ENCODE results near the gene CCDC85C. TPM values are rescaled to one million over a fixed set of nuclear protein-coding genes. Genes with fewer than 3 reads are reported as not detected.
A peak's percentile ranks its signal among the peaks of the same experiment; 100 is the strongest.

The CCDC85C gene
- total RNA-seq, 4 donors from 2014 or later, result 0.88 to 56.3 (median 13.6) TPM

DNA sequence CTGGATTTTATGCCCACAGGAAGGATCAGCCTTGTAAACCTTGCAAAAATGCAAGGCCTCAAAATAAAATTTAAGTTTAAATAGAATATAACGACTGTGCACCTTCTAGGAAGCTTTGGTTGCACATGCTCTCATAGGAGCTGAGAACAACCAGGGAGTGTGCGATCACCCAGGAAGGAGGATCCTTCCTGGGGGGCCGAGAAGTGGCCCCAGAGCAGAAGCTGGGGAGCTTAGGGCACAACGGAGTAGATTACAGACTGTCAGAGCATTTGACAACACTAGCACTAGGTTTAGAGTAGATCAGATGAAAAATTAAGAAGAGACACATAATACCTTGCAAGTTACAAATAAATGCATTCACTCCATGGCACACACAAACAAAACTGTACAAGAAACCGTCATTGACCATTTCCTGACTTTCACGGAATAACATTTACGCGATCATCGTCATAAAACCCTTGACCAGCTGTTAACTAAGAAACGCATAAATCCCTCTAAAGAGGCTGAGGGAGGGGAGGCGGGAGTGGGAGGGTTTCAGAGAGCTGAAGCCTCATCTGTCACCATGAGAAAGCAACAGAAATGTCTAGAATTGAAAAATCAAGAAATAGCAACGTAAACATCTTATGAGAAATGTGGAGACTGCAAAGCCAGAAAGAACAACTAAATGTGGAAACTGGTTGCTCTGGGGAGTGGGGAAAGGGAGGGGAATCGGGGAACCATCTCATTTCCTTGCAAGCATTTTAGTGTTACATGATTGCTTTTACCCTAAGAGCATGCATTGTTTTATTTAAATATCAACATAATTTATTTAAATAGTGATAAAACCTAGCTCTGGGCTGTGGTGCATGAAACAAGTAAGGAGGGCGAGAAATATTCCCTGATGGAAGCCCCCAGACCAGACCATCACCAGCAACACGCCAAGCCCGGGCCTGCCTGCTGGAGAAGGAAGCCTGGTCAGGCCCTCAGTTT lies 13.1 kb upstream of the CCDC85C start:
- Histone ChIP-seq H3K4me3 (no peak overlapping the region), H3K27me3 (no peaks in the 10 kb centered on the region), H3K36me3 (no peaks in the 10 kb centered on the region), H3K27ac (peak overlapping the region in 1 of 2 donors; percentile 25), H3K9me3 (no peaks in the 10 kb centered on the region), H3K4me1 (no peaks in the 10 kb centered on the region)
- DNase-seq, result no peak
- no peak for TF ChIP-seq POLR2A (IDR thresholded peaks at IDR 0.05)
- TF ChIP-seq, protein P1, sequence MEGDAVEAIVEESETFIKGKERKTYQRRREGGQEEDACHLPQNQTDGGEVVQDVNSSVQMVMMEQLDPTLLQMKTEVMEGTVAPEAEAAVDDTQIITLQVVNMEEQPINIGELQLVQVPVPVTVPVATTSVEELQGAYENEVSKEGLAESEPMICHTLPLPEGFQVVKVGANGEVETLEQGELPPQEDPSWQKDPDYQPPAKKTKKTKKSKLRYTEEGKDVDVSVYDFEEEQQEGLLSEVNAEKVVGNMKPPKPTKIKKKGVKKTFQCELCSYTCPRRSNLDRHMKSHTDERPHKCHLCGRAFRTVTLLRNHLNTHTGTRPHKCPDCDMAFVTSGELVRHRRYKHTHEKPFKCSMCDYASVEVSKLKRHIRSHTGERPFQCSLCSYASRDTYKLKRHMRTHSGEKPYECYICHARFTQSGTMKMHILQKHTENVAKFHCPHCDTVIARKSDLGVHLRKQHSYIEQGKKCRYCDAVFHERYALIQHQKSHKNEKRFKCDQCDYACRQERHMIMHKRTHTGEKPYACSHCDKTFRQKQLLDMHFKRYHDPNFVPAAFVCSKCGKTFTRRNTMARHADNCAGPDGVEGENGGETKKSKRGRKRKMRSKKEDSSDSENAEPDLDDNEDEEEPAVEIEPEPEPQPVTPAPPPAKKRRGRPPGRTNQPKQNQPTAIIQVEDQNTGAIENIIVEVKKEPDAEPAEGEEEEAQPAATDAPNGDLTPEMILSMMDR (IDR thresholded peaks at IDR 0.05), result no peak
- intact Hi-C loops (cut with DNase I; ENCODE audit: low total_unique reads), result no loop called here

DNA sequence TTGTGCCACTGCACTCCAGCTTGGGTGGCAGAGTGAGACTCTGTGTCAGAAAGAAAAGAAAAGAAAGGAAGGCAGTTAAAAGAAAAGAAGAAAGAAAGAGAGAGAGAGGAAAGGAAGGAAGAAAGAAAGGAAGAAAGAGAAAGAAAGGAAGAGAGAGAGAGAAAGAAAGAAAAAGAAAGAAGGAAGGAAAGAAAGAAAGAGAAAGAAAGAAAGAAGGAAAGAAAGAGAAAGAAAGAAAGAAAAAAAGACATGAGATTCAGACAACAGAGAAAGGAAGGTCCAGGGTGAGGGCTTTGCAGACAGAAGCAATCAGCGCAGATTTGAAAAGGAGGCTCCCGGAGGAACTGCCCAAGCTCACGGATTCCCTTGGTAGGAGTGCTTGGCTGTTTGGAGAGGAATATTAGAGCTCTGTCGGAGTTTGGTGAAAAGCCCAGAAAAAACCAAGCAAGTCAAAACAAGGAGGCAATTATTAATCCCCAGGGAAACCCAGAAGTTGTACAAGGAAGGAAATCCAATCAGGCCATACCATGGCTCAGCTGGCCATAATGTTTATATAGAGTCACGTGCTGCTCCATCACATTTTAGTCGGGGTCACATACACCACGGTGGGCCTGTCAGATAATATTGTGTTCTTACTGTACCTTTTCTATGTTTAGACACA lies 11.6 kb upstream of the CCDC85C start:
- peak overlapping the region in 1 of 2 donors; percentile 25 for H3K27ac ChIP-seq

GRCh38 chr14:99612738-99613330 lies 8.8 kb upstream of the CCDC85C start:
- no peaks in the 10 kb centered on the region for H3K9me3 ChIP-seq
- TF ChIP-seq POLR2A (IDR thresholded peaks at IDR 0.05), result no peak
- TF ChIP-seq, protein P1 (IDR thresholded peaks at IDR 0.05), result no peak
- intact Hi-C loops (cut with DNase I; ENCODE audit: low total_unique reads), result no loop called here
- H3K27ac ChIP-seq, result no peak overlapping the region
- H3K4me1 ChIP-seq, result no peaks in the 10 kb centered on the region
- no peaks in the 10 kb centered on the region for H3K27me3 ChIP-seq
- H3K36me3 ChIP-seq, result no peaks in the 10 kb centered on the region
- no peak overlapping the region for H3K4me3 ChIP-seq
- no peak for DNase-seq

More for the DNA sequence above, 11.6 kb upstream of the CCDC85C start:
- intact Hi-C loops (cut with DNase I; ENCODE audit: low total_unique reads), result no loop called here
- Histone ChIP-seq H3K36me3 (no peaks in the 10 kb centered on the region), H3K27me3 (no peaks in the 10 kb centered on the region), H3K9me3 (no peaks in the 10 kb centered on the region), H3K4me3 (no peak overlapping the region), H3K4me1 (no peaks in the 10 kb centered on the region)
- no peak for DNase-seq
- TF ChIP-seq POLR2A (IDR thresholded peaks at IDR 0.05), result no peak
- TF ChIP-seq, protein P1 (IDR thresholded peaks at IDR 0.05), result no peak

DNA sequence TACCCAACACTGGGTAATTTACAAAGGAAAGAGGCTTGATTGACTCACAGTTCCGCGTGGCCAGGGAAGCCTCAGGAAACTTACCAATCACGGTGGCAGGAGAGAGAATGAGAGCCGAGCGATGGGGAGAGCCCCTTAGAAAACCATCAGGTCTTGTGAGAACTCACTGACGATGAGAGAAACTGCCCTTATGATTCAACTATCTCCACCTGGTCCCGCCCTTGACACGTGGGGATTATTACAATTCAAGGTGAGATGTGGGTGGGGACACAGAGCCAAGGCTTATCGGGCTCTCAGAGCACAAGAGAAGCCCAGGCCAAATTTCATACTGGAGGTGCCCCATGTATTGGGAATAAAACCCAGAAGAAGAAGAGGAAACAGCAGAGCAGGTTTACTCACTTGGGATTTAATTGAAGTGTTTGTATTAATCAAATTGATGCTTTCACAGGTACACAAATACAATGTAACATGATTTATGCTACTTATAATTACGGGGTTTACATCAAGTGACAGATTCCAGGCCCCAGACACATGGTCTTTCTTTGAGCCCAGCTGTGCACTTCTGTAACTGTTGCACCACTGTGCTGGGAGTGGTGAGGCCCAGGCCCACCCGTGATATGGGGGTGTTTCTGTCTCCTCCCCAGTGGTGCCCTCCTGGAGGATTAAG lies 8.2 kb upstream of the CCDC85C start:
- Histone ChIP-seq H3K36me3 (no peaks in the 10 kb centered on the region), H3K27me3 (no peaks in the 10 kb centered on the region), H3K4me1 (no peaks in the 10 kb centered on the region), H3K9me3 (no peaks in the 10 kb centered on the region), H3K27ac (no peak overlapping the region), H3K4me3 (no peak overlapping the region)
- TF ChIP-seq, protein P1 (IDR thresholded peaks at IDR 0.05), result no peak
- no peak for TF ChIP-seq POLR2A (IDR thresholded peaks at IDR 0.05)
- intact Hi-C loops (cut with DNase I; ENCODE audit: low total_unique reads), result no loop called here
- no peak for DNase-seq
